HG03175 (cell line): ENCODE results near the gene ARL6IP4.

Experiments used
- ATAC-seq: cut with Tn5 transposase; IDR thresholded peaks from one replicate; pipeline ENCODE4 v1.9.1; 2021; ENCODE audit warnings: mild to moderate bottlenecking, moderate library complexity; ENCODE audit not compliant: unreplicated experiment

Gene ARL6IP4

DNA sequence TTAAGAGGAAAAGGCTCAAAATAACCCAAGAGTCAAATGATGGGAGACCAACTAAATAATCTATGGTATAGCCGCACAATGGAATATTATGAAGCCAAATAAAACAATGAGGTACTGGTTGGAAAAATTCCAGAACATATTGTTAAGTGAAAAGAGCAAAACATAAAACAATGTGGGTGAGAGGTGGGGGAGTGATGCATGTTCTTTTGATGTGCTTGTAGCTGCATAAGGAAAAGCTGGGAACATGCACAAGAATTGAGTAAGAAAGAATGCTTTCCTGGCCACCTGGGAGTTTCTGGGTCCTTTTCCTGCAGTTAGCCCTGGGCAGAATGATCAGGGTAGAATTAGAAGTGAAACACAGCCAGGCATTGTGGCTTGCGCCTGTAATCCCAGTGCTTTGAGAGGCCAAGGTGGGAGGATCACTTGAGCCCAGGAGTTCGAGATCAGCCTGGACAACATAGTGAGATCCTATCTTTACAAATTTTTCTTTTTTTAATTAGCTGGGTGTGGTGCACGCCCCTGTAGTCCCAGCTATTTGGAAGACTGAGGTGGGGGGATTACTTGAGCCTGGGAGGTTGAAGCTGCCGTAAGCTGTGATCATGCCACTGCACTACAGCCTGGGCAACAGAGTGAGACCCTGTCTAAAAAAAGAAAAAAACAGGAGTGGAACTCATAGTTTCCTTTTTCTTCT lies 22.1 kb upstream of the ARL6IP4 start:
- no peak for ATAC-seq

DNA sequence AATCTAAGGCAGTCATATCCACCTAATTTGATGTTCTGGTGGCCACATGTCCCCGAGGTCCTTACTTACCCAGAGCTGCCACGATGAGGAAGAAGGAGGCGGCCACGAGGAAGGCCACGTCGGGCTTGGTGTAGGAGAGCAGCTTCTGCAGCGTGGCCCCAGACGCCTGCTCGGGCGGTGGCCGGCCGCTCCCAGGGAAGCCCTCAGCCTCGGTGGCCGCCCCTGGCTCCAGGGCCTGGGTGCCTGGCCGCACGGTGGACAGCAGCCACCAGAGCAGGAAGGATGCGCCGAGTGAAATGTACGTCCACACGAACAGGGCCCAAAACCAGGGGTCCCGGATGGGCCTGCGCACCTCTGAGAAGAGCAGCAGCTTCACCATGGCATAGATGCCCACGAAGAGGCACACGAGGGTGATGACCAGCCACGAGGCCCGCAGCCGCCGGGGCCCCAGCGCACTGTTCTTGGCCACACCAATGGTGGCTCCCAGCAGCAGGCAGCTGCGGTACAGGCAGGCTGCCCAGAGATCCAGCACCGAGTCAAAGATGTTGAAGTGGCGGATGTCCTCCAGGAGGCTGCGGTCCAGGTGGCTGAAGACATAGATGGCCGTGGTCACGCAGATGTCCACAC lies 20.8 kb upstream of the ARL6IP4 start:
- ATAC-seq: no peak

DNA sequence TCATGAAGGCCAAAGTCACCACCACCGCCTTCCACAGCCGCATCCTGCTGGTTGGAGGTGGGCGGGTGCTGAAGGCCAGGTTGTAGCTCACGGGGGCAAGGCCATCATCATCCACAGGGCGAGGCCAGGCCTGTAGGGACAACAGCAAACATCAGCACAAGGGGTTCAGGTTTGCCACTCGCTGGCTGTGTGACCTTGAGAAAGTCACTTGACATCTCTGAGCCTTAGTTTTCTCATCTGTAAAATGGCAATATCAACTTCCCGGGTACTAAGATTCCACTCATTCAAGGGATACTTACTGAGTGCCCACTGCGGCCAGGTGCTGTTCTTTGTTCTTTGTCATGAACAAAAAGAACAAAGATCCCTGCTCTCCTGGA lies 20.3 kb upstream of the ARL6IP4 start:
- no peak for ATAC-seq

DNA sequence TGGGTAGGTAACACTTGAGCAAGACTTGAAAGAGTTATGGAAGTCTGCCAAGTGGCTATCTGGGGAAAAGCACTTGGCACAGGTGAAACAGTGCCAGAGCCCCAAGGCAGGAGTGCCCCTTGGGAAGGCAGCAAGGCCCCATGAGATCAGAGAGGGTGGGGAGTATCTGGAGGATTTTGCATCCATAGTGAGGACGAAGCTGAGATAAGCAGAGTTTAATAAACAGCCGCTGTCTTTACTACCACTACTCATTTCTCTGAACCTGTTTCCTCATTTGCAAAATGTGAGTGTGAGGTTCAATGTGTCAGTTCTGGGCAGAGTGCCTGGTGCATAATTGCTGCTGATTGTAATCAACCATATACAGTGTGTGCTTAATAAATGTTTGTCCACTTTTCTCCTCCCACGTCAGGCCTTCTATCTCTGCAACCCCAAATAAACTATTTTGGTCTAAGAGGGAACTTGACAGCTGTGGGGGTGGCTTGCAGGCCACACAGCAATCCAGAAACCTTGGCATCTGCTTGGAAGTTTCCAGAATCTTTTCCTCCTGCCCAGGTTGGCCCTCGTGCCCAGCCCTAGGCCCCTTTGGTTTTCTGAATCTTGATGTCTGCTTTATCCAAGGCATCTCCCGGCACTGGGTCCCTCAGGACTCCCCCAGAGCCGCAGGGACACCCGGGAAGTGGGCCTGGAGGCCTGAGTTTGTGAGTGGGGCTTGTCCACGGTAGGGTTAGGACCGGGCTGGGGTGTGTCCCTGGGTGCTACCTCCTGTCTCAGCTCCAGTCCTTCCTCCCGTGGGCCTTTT lies 18.8 kb upstream of the ARL6IP4 start:
- ATAC-seq: no peak

DNA sequence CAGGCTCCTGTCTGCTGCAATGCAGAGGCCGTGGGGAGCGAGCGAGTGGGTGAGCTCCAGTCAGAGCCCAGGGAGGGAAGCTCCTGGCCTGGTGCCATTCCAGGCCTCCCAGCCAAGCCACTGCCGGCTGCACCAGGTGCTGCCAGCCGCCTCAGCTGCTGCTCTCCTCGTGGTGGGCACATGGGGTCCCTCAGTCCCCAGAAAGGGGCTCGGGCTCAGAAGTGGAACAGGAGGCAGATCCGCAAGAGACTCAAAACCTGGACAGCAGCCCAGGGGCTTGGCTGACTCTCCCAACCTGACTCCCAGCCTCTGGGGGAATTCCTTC lies 16.6 kb upstream of the ARL6IP4 start:
- no peak for ATAC-seq

DNA sequence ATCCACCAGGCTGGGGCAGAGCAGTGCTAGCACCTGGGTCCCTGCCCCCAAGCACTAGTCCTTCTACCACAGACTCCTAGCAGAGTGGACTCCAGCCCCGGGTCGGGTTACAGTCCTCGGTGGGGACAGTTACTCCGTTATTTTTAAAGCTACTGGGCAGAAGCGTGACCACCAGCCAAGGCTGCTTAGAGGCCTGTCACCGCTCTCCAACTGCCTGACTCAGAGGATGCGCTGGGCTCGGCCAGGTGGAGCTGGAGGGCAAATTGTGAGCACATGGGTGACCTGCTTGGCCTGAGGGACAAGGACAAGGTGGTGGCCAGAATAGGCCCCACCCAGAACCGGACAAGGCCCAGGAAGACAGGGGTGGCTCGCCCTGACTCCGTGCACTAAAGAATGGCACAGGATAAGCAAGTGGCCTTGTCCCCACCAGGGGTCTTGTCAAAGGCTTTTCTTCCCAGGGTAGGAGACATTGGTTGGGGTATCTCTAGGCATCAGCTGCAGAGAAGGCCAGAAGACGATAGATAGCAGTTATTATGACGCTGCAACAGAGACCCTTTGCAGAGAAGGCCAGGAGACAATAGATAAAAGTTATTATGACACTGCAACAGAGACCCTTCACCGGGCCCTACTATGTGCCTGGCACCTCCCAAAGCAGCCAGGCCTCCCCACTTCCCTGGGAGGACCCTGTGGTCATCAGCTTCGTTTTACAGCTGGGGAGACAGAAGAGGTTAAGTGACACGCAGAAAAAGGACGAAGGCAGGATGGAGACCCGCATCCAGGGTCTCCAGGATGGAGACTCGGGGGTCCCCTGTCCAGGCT lies 15.8 kb upstream of the ARL6IP4 start:
- ATAC-seq: no peak

DNA sequence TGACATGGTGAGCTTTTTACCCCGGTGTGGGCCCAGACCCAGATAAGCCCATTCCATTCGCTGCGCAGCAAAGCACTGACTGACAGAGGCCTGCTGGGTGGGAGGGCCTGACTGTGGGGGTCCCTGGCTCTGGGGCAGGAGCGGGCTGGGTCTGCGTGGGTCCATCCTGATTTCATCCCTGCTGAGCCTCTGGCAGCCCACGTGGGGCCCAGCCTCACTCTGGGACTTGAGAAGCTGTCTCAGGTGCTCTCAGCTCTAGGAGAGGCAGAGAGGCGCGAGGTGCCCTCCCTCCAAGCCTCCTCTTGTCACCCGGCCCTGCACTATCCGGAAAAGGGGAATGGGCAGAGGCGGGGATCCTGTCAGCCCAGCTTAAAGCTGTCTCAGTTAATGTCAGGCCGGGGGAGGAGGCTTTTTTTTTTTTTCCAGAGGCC lies 15.1 kb upstream of the ARL6IP4 start:
- ATAC-seq: no peak

DNA sequence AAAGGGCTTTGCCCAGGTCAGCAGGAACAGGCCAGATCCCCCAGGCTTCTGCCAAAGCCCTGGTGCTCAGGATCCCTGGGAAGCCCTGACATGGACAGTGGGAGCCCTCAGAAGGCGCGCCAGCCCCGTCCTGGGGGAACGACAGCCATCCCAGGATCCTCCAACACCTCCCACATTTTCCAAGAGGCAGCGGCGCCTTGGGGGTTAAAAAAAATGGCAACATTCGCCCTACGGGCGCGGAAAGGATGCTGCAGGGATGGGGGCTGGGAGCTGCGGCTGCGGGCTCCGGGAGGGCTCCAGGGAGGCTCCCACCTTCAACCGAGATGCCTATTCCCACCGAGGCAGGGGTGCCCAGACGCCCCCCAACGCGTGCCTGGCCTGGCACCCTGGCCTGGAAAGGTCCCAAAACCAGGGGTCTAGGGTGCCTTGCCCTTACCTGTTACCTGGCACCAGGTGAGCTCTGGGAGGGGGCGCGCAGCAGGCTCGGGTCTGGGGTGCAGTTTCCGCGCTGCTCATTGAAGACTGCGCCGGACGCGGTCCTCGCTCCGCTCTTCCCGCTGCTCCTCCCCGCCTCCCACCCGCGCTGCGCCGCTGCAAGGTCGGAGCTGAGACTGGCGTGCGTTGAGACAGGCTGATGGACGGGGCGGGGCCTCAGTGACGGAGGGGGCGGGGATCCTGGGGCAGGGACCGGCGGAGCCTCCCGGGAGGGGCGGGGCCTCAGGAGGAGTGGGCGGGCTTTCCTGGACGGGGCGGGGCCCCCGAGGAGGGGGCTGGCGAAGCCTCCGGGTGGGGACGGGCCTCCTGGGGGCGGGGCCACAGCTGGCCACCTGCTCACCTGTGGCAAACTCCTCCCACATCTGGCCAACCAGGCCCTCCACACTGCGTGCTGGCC lies 14.4 kb upstream of the ARL6IP4 start, which contains the start of gene ABCB9:
Gene ABCB9, minus strand, starts transcription at position 613 of the 892 bp plus-strand sequence. CDS start 6,228 bp downstream, outside the sequence.
- ATAC-seq: peak; percentile 68

DNA sequence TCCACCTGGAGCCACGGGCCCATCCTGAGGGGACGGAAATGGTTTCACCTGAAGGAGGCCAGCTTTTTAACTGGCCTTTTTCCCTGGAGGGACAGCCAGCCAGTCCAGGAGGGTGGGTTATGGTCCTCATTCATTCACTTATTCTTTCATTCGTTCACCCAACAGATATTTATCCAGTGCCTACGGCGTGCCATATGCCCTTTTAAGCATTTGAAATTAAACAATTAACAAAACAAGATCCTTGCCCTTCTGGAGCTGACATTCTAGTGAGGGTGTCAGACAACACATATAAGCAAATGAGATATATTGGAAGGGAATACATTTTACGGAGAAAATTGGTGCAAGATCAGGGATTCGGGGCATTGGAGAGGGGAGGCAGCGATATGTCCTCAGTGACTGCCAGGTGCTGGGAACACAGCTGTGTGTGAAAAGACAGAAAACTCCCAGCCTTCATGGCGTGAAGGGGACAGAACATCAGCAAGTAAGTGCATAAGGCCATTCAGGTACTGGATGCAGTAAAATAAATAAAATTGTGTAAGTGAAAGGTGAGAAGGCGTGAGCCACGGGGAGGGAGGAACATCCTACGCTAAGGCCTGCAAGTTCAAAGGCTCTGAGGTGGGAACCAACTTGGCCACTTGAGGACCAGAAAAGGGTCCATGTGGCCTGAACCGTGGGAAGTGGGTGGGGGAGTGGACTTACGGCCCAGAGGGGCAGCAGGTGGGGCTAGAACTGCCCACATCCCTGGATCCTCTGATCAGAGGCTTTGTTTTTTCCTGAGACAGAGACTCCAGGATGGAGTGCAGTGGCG lies 13.5 kb upstream of the ARL6IP4 start:
- ATAC-seq: no peak

DNA sequence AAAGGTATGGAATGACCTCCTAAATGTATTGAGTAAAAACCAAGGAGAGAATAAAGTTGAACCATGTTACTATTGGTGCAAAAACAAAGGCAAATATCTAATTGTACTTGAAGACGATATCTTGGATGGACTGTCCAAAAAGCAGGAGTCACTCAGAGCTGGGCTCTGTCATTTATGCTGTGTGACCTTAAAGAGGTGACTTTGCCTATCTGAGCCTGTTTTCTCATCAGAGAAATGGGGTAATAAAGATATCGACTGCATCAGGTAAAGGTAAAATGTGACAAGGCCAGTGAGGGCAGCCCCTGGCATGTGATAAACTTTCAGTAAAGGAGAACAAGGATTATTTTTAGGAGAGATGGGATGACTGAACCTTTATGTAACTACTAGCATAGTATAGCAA lies 12.4 kb upstream of the ARL6IP4 start:
- ATAC-seq: no peak

DNA sequence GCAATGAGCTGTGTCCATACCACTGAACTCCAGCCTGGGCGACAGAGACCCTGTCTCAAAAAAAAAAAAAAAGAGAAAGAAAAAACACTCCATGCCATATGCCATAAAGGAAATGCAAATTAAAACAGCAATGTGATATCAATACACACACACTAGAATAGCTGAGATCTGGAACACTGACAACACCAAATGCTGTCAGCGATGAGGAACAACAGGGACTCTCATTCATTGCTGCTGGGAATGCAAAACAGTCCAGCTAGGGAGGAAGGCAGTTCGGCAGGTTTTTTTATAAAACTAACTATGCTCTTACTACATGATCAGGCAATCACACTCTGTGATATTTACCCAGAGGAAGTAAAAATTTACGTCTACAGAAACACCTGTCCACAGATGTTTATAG lies 10.8 kb upstream of the ARL6IP4 start:
- ATAC-seq: no peak

DNA sequence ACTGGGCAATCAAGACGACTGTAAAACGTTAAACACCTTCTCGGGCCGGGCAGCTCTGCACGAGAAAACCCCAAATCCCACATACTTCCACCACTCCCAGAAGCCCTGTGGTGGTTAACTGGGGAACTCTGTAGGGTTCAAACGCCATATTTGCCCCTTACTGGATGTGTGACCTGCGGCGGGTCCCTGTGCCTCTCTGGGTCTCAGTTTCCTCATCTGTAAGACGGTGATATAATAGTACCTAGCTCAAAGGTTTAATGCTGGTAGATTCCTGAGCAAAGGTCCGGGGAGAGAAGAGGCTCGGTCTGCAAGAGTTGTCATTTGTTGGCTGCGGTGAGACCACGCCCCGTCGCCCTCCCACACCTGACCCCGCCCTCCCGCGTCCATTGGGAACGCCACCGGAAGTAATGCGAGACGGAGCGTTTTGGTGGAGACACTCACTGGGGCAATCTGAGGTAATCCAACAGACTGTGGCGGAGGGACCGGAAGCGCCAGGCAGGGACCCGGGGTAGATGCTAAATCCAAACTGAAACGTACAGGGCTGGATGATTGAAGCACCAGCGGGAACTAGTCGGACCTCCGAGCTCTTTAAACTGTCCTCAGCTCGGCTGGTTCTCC lies 6.1 kb upstream of the ARL6IP4 start:
- ATAC-seq: peak; percentile 74

DNA sequence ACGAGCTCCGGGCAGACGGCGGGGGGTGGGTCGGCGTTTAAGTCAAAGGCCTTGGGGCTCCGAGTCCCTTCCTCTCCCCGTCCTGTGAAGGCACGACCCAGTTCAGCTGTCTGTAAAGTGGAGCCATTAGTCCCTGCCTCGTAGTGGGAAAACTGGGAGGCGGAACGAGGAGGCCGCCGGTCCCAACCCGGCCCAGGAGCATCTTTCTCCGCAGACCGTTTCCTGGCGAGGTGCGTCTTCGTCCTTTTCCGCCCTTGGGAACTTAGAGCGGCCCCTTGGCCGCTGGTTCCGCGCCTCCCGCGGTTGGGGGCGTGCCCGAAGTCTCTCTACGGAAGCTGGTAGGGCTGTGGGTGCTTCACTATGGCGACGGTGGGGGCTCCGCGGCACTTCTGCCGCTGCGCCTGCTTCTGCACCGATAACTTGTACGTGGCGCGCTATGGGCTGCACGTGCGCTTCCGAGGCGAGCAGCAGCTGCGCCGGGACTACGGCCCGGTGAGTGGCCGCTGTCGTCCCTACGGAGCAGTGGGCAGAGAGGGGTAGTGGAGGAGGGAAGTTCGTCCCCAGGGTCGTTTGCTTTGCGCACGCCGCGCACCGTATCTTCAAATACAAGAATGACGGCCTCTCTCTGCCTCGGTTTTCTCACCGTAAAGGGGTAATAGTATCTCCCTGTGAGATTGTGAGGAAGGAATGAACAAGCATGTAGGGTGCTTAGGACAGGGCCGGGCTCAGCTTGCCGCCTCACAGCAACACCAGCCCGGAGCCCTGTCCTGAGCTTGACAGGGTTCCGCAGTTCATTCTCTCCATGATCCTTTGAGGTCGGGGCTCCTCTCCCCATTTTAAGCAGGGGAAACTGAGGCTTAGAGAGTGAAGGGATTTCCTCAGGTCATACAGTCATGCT lies 5.3 kb upstream of the ARL6IP4 start, which contains the start of gene OGFOD2:
Gene OGFOD2, plus strand, starts transcription at position 353 of the 898 bp plus-strand sequence. Its CDS starts 8 bp downstream, at position 361.
- ATAC-seq: peak; percentile 74

DNA sequence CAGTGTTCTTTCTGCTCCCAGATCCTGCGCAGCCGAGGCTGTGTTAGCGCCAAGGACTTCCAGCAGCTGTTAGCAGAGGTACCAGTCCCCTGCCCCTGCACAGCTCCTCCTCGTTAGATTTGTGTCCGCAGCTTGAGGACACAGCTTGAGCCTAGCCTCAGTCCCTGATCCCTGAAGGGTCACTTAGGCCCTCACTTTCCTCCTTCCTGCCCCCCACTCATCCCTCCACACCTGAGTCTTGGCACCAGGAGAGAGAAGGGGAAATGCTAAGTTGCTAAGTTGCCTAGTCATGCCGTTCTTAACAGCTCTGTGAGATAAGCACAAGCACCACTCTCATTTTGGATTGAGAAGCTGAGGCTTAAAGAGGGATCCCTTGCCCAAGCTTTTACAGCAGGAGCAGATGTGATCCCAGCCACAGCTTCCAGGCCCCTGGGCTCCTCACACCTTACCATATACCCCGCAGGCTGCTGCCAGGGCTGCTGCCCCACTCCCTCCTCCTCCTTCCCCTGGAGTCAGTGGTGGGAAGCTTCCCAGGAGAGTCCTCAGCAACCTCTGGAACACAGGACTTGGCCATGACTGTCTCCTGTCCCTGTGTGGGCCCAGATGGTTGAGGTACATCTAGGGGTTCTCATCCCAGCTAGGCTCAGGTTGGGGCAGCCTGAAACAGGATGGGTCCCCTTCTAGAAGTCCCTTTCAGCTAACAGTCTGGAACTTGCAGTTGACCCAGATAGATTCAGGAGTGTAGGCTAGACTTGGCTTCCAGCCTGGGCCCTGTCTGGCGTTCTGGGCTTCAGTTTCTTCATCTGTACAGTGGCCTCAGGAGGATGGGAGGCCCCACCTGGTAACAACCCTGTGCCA lies 4.5 kb upstream of the ARL6IP4 start:
- ATAC-seq: no peak

DNA sequence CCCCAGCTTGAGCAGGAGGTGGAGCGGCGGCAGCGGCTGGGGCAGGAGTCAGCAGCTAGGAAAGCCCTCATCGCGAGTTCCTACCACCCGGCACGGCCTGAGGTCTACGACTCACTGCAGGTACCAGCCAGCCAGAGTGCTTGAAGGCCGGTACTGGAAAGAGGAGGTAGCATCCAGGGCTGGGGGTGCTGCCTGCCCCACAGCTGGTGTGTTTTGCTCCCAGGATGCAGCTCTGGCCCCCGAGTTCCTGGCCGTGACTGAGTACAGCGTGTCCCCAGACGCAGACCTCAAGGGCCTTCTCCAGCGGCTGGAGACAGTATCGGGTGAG lies 3.9 kb upstream of the ARL6IP4 start:
- no peak for ATAC-seq

DNA sequence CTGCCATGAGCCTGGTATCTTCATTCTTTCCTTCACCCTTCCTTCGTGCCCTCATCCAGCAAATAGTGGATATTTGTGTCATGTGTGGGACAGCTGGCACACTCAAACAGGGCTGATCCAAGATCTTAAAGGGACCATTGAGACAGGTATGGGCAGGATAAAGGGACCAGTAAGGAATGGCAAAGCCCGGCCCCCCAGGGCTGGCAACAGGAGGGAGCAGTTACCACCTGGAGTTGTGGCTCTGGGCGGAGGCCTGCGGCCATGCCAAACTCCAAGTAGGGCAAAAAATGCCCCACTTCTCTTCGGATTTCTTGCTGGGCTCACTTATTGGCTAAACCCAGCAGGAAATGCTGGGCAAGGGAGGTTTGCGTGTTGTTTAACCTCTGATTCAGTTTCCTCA lies 3.3 kb upstream of the ARL6IP4 start:
- ATAC-seq: no peak
